ENCODE data around the gene SRMS.

SRMS gene, protein sequence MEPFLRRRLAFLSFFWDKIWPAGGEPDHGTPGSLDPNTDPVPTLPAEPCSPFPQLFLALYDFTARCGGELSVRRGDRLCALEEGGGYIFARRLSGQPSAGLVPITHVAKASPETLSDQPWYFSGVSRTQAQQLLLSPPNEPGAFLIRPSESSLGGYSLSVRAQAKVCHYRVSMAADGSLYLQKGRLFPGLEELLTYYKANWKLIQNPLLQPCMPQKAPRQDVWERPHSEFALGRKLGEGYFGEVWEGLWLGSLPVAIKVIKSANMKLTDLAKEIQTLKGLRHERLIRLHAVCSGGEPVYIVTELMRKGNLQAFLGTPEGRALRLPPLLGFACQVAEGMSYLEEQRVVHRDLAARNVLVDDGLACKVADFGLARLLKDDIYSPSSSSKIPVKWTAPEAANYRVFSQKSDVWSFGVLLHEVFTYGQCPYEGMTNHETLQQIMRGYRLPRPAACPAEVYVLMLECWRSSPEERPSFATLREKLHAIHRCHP

DNA sequence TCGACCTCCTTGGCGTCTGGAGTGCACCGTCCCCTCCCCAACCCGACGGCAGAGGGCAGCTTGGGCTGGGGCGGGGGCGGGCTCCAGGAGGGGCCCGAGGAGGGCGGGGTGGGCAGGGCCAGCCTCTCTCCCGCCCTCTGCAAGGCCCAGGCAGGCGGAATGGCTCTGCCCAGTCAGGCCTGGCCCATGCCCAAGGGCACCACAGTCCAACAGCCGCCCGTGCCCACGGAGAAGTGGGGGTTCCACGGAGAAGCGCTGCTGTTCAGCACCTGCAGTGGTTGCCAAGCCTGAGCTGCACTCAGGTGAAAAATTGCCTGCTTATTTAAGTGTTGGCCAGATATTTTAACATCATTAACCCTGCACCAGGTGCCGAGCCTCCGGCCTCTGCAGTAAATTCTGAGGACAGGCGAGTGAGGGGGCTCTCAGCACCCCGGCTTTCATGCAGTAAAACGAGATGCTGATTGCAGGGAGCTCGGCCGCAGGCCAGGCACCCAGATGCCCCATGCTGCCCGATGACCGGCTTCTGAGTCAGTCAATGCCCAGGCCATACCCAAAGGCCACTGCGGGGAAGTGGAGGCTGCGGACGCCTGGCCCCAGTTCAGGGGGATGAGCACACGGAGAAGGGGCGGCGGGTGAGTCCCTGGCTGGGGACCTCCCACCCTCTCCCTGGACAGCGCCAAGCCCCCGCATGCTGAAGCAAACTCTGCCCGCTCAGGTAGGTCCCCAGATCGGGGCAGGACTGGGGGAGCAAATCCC, at the start of gene SRMS:
Gene SRMS, minus strand, starts transcription at position 25 of the 756 bp plus-strand sequence. CDS start 286 bp downstream, outside the sequence.
- DNase-seq, result no peak

DNA sequence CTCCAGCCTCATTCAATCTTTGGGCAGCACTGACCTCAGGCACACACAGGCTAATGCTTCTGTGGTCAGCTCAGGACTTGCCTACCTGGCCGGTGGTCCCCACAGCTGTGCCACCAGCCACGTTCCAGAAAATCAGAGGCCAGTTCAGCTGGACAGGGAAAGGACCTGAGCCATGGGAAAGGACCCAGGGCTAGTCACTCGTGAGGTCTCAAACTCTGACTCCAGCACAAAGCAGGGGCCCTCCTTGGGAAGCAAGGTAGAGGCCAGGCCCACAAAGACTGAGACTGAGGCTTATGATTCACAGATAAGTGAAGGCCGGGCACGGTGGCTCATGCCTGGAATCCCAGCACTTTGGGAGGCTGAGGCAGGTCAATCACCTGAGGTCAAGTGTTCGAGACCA, 48.9 kb upstream of the SRMS start:
- DNase-seq, result no peak

DNA sequence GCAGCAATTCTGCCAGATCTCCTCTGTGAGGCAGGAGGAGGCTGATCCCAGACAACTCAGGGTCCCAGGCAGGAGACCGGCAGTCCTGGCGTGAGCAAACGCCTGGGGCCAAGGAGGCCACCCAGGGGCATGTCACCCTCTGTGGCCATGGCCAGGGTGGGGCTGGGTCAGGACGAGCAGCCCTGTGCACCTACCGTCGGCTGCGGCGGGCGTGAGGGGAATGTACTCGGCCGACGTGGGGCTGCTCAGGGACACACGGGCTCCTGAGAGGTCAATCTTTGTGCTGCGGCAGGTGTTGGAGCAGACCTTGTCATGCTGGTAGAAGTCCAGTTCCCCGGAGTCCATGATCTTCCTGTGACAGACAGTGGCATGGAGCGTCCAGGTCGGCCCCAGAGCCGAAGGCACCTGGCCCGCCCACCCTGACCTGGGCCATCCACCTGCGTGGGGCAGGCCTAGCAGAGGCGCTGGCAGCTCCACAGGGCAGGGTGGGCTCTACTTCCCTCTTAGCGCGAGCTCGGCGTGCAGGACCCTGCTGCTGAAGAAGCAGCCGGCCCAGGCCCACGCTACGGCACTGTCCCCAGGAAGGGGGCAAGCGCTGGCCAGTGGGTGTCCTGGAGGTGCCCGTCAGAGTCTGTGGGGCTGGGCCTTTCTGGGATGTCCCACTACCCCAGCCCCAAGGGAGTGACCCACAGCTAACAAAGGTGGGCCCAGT, 48.0 kb upstream of the SRMS start:
- DNase-seq, result no peak

DNA sequence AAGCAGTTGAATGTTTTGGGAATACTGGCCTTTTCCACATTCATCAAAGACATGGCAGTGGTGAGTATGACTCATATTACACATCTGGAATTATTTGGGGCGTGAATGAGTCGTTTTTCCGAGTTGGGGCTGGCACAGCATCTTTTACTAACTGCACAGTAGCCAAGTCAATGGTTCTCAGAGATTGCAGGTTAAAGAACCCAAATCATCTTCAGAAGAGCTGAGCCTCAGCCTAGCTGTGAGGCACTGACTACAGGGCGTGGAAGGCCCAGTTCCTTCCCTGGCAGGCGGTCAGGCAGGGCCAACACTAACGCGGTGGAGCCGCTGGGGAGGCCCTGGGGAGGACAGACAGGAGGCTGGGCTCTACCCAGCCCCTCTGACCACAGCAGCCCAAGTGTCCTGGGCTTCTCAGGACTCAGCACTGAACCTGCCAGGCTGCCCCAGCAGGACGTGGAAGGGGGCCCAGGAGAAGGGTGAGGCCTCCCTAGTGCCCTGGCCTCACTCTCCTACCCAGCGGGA, 46.6 kb upstream of the SRMS start:
- no peak for DNase-seq

DNA sequence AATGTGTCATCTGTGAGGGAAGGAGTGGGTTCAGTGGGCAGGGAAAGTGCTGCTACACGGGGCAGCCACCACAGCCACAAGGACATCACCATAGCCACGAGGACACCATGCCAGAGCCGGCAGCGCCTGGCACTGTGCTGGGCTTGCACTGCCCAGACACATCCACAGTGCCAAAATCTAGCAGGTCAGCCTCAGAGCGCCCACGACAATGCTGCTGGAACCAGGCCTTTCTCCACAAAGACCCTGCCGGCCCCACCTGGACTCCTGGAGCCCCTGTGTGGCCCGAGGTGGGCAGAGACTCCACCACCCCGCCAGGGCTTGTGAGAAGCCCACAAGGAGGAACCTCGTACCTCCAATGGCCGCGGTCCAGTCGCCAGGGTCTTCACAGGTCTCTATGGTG, 45.1 kb upstream of the SRMS start:
- DNase-seq, result no peak

DNA sequence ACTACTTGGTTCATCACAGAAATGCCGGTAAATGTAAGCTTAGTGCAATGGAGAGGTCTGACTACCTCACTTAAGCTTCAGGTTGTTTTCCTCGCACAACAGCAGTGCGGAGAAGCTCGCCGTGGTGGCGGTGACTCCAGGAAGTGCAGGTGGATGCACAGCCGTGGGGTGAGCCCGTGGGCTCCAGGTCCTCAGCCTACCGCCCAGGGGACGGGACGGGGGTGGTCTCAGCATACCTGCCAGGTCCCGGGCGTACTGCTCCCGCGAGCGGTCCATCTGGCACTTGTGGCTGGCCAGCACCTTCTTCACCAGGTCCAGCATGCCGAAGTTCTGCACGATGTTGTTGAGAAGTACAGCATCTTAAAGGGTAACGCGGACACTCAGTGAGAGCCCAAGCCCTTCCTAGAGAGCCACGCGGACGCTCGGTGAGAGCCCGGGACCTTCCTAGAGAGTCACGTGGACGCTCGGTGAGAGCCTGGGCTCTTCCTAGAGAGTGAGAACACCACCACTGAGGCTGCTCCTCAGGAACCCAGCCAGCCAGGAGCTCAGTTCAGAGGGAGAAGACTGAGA, 44.3 kb upstream of the SRMS start:
- DNase-seq, result no peak

DNA sequence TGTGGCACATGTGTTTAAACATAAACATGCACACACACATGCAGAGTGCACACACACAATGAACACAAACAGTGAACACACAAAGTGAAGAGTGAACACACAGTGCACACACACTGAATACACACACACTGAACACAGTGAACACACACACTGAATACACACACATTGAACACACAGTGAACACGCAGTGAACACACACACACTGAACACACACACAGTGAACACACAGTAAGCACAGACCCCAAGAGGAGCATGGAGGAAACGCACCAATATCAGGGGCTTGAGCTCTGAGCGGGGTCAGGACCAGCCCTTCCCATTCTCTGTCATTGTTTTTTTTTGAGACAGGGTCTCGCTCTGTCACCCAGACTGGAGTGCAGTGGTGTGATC, 43.6 kb upstream of the SRMS start:
- DNase-seq, result no peak

DNA sequence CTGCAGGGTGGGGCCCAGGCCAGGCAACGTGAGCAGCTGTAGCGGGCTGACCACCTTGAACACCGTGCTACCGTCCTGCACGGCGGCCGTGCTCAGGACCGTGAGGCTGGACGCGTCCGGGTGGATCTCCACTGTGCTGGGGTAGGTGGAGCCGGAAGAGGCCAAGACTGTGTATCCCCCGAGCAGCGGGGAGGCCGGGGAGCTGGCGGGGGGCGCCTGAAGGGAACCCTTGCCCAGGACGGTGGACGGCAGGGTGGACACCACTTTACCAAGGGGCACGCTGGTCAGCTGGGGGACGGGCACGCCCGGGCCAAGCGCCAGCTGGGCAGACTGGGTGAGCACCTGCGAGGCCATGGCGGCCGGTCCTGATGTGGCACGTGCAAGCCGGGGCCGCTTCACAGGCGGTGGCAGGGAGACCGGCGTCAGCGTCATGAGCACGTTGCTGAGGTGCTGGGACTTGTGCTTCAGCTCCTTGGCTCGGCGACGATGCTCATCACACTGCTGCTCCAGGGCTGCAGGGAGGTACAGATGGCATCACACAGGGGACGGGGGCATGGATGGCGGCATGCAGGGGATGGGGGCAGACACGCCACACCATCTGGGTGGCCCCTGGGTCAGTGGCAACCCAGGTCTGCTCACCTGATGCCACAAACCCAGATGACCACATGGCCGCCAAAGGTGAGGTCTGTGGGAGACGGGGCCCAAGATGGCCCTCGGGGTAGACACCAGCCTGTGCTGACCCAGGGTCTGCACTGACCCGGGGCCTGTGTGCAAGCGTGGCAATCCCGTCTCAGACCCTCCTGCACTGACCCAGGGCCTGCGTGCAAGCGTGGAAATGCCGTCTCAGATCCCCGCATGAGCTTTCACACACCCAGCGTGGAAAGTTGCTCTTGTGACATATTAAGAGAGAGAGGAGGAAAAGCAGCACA, 42.9 kb upstream of the SRMS start:
- no peak for DNase-seq

DNA sequence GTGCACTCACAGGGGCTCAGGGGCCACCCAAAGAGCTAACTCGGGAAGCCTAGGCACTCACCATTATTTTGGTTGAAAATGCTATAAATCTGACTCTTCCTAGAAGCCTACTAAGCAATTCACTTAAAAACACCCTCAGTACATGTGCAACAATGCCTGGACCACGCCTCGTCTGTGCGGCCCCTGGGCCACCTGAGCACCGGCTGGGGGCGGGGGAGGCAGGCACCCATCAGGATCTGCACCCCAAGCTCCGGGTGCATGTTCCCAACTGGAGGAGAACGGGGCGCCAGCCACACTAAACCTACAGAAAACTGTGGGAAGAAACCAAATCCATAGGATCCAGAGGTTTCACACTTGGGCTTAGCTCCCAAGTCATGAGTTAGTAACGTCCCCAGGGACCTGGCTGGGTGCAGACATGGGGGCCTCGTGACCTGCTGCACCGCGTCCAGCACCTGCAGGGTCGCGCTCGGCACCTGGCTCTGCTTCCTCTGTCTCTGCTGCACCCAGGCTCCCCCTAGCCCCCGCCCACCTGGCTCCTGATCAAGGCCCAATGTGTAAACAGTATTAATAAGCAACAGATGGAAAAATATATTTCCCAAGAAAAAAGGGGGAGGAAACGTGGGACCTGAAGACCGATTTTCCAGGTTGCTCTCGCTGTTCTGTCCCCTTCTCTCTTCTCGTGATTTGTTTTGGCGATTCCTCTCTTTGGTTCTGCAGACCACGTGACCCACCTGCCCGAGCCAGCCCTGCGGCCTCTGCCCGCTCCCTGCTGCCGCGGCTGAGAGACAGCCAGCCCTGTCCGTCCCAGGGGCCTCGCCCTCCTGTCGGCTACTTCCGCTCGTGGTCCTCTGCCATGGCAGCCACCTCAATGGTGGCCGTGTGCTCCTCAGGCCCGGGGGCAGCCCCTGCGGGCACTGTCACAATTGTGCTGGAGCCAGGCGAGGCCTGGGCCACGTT, 42.0 kb upstream of the SRMS start:
- DNase-seq, result no peak

DNA sequence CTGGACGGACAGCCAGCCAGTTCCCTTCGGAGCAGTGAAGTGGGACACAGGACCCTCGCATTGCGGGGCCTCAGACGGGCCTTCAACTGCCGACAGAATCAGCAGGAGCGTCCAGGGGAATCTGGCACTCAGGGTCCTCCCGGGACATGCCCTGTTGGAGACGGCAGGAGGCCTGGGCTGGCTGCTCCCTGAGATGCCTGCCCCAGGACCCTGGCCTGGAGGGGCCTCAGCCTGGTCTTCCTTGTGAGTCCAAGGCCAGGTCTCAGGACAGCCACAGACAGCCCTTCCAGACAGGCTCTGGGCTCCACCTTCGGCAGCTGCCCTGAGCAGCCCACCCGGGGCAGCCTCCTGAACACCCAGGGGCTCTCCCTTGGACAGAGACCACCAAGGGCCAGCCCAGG, 41.1 kb upstream of the SRMS start:
- DNase-seq, result no peak

DNA sequence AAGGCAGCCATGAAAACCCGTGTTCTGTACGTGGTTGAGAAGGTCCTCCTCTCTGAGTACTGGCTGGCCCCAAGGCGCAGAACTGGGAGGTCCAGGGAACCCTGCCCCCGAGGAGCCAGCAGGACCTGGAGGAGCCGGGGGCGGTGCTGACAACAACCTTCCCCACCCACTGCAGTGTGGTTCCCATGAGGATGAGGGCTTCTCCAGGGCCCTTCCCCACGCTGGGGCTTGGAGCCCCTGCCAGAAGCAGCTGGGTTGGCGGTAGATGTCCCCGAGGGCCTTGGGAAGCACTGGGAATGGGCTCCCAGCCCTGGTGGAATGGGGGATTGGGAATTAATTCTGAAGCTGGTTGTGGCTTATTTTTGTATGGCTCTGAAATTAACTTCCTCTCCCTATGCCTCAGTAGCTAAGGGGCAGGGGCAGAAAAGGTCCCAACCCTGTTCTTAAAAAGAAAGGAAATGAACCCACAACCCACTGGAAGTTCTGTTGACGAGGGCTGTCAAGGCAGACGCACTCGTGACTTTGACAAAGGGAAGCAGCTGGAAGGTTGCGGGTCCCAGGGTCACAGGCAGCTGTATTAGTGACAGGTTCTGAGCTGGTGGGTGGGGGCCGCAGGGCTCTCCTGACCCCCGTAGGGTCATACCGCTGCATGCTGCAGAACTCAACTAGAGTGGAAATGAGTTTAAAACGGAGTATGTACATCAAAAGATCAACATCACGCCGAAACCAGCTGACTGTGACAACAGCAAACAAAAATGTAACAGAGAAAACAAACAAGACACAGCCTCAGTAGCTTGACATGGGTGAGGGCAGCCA, 40.4 kb upstream of the SRMS start:
- no peak for DNase-seq

DNA sequence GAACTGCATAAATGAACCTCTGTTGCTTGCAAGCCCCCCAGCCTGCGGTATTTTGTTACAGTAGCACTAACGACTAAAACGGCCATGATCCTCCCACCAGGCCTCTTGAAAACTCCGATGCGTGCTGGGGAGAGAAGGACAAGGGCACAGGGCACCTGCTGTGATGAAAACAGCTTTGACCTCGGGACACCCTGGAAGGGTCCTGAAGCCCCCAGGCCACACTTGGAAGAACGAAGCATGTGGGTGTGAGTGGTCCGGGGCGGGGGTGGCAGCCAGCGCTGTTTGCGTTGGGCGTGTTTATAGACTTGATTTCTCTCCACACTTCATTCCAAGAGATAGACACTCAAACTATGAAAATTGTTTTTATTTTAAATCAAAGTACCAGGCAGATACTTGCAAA, 39.7 kb upstream of the SRMS start:
- no peak for DNase-seq

DNA sequence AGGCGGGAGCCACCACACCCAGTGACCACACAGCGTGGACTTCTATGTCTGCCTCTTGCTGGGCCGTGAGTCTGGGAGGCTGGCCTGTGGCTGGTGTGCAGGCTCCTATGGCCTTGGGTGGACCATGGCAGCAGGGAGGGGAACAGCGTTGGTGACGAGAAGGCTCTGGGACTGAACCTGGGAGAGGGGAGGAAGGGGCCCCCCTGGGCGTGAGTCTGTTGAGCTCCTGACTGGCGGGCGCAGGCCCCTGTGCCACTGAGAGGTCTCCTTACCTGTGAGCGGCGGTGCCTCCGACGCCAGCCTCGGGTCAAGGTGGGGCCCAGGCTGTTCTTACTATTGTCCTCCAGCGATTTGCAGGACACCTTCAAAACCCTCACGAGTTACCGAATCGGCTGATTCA, 39.2 kb upstream of the SRMS start:
- DNase-seq, result no peak

DNA sequence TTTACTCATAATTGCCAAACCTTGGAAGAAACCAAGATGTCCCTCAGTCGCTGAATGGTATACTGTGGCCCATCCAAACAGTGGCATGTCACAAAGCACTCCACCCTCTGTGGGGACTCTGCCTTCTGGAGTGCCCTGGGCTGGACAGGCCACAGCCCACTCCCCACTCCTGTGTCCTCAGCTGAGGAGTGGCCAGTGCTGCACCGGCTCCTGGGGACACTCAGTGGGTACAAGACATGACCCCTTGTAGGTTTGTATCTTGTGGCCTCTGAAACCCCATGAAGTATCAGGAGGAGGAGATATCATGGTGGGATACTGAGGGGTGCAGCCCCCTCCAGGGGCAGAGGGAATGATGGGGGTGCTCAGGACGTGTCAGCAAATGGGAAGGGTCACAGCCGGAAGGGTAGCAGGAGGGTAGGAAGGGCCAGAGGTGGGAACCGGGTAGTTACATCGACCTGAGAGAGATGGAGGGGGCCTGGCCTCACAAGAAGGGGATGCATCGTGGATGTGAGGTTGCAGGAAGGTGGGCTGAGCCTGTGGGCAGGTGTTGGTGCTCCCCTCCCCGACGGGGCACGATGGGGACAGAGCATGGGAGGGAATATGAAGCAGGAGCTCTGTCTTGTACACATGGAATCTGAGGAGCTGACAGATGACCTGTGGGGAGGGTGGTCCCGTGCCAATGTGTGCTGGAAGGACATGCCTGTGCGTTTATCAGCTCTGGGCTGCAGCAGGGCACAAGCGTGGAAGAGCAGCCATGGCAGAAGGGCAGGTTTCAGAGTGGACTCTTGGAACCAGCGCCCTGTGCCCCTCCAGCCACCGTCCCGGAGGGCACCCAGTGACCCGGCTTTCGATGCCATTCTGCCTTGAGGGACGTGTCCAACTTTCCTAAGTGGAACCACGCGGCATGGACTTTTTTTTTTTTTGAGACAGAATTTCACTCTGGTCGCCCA, 38.3 kb upstream of the SRMS start:
- DNase-seq, result no peak

DNA sequence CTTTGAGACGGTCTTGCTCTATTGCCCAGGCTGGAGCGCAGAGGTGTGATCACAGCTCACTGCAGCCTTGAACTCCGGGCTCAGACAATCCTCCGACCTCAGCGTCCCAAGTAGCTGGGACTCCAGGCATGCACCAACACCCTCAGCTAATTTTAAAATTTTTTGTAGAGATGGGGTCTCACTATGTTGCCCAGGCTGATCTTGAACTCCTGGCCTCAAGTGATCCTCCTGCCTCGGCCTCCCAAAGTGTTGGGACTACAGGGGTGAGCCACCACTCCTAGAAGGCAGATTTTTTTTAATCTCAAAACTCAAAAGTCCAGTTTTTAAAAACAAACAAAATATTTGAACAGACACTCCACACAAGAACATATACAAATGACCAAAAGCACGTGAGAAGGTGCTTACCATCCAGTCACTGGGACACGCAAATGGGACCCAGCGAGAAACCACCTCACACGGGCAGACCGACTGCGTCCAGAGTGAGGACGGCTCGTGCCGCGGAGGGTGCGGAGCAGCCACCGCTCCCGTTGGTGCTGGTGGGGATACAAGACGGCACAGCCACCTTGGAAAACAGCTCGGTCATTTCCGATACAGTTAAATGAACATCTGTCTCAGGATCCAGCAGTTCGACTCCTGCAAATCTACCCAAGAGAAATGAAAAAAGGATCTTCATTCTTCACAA, 35.0 kb upstream of the SRMS start:
- no peak for DNase-seq

DNA sequence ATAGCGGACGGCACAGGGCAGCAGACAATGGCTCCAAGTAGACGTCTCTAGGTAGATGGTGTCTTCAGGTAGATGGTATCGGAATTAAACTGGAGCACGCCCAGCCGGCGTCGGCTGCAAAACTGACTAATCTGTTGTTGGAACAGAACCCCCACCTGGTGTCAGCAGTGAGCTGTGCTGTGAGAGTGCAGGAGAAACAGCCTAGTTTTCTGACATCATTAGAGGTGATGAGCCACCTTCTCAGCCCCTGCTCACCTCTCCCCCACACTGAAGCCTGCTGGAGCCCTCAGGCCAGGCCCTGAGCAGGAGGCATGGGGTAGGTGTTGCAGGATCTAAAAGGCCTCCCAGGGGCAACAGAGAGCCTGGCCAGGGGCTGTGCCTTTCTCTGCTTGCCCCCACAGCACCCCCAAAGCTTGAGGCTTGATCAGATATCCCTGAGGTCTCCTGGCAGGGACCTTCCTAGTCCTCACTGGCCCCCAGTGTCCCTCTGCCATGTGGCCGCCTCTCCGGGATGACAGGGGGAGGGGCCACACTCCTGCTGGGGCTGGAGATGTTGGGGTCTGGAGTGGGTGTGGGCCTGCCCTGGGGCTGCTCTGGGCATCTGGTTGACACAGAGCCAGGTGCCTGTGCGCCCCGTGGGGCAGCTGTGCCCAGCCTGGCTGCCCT, 33.4 kb upstream of the SRMS start:
- no peak for DNase-seq

DNA sequence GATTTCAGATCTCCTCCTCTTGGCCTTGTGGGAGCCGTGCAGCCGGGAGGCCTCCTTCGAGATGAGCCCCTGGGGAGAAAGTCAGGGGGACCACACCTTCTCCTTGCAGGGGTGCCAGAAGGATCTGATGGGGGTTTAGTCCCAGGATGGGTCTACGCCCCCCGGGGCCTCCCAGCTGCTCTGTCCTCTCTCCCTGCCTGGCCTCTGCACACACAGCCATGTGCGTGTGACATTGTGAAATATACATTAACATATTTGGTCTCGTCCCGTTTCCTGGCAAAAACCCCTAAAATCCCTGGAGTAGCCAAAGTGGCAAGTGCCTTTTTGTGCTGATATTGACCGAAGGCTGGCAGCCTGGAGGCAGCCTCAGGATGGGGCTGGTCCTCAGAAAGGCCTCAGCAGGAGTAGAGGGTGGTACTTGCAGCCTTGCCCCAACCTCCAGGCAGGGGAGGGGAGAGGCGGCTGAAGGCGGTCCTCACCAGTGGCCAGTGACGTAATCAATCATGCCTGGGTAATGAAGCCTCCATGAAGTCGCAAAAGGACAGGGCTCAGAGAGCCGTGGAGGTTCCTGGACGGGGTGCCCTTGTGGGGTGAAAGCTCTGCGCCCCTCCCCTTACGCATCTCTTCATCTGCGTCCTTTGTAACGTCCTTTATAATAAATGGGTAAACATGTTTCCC, 31.6 kb upstream of the SRMS start:
- no peak for DNase-seq

Data from femur (tissue), 1 donor.